Activated CD4-positive, alpha-beta T cell treated with anti-CD3 and anti-CD28 coated beads for 4 hours (primary cell): Measurements from ENCODE around the gene GALNTL6.

ENCODE experiments used
- DNase-seq, 2 donors: peaks; one replicate each; pipeline ENCODE4 v3.0.0-alpha.2; 2020

The GALNTL6 gene

DNA sequence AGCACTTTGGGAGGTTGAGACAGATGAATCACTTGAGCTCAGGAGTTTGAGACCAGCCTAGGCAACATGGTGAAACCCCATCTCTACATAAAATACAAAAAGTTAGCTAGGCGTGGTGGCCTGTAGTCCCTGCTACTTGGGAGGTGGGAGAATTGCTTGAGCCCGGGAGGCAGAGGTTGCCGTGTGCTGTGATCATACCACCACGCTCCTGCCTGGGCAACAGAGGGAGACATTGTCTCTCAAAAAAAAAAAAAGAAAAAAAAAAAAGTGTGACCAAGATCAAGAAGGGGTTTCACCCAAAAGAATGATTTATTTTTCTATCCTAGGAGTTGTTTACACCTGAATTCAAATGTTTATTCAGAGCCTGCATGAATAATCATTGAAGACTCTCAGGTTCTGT, 783.0 kb downstream of the GALNTL6 start:
- no peak for DNase-seq

DNA sequence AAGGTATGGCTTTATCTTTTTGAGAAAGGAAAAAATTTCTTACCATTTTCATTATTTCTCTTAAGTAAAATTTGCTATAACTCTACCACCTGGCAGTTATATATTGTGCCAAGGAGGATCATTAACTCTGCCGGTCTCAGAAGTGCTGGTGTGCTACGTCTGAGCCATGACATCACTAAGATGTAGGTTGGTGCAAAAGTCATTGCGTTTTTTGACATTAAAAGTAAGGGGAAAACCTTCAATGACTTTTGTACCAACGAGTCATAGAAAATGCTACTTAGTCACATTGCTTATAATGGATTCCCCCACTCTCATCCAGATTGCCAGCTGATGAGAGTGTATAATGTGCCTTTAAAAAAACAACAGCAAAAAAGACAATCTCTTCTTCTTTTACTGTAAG, 786.4 kb downstream of the GALNTL6 start:
- DNase-seq: no peak

- no peak for DNase-seq
These were observed 788.0 kb downstream of the GALNTL6 start for GRCh38 chr4:172601195-172601594.

DNA sequence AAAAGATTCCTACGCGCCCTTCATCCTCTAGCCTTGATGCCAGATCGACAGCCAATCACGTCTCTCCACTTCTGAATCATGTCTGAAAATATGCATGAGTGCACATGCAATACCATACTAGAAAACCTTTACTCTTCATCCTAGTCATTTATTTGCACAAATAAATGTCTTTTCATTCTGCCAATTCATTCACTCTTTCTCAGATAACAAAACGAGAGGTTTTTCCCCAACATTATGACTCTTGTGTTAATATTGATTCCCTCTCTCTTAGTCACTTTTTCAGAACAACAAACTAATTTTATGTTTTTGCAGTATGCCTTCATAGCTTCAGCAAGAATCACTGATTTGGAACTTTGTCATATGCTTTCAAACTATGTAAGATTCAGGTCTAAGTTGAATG, 806.0 kb downstream of the GALNTL6 start:
- no peak for DNase-seq

DNA sequence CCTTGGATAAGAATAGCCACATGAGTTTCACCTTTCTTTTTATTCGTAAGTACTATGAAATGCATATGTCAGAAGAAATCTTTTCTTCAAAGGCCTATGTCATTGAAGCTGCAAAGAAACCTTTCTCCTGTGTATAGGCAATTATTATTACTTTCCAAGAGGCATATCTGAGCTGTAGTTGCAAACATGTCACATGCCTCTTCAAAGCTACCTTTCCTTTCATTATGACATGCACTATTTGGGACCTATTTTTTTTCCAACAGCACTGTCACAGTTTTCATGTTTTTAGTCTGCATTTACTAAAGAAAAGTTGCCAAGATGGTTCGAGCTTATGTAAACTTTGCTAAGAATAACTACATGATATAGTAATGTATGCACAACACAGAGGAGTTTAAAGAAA, 806.6 kb downstream of the GALNTL6 start:
- no peak for DNase-seq

GRCh38 chr4:172628263-172628662, 815.1 kb downstream of the GALNTL6 start:
- no peak for DNase-seq

- DNase-seq: no peak
These were observed 817.1 kb downstream of the GALNTL6 start for GRCh38 chr4:172630280-172630679.

GRCh38 chr4:172631832-172632231, 818.6 kb downstream of the GALNTL6 start:
- DNase-seq: no peak

GRCh38 chr4:172648471-172648870, 835.3 kb downstream of the GALNTL6 start:
- DNase-seq: no peak

- DNase-seq: no peak
These were observed 835.9 kb downstream of the GALNTL6 start for GRCh38 chr4:172649143-172649542.

- no peak for DNase-seq
These were observed 837.7 kb downstream of the GALNTL6 start for GRCh38 chr4:172650758-172651530.

DNA sequence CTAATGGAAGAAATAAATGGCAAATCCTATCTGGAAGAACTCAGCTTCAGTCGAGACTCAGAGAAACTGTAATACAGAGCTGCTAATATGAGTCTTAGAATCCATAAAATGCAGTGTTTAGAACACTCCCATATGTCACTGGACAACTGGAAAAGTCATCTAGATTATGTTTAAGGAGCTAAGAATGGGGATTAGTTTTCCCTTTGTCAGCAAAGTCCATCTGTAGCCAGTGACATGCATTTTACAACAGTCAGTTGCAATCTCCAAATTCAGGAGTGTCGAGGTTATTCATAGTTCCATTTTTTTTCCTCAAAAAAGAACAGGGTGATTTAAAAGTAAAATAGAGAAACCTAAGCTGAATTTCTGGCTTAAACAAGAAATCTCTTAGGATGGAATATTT, 838.8 kb downstream of the GALNTL6 start:
- DNase-seq: no peak

- DNase-seq: no peak
These were observed 839.2 kb downstream of the GALNTL6 start for GRCh38 chr4:172652369-172652768.

- DNase-seq: no peak
These were observed 840.5 kb downstream of the GALNTL6 start for GRCh38 chr4:172653676-172654075.

DNA sequence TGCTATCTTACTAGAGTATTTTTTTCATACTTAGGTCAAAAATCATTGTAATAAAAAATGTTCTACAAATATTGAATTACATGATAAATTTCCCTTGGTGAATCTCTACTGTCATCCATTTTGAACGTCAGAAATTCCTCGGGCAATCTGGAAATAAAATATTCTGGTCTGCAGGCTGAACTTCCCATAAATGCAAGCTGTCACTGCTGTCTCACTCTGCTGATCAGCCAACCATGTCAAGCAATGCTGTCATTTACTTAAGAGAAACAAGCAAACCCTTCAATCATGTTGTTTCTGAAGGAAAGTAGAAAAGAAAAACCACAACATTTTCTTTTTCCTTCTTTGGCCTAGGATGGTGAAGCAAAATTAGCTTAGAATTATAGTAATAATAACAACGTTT, 841.3 kb downstream of the GALNTL6 start:
- no peak for DNase-seq

- DNase-seq: no peak
These were observed 842.9 kb downstream of the GALNTL6 start for GRCh38 chr4:172656055-172656454.

GRCh38 chr4:172657081-172657480, 843.9 kb downstream of the GALNTL6 start:
- DNase-seq: no peak

GRCh38 chr4:172660251-172660650, 847.0 kb downstream of the GALNTL6 start:
- no peak for DNase-seq

DNA sequence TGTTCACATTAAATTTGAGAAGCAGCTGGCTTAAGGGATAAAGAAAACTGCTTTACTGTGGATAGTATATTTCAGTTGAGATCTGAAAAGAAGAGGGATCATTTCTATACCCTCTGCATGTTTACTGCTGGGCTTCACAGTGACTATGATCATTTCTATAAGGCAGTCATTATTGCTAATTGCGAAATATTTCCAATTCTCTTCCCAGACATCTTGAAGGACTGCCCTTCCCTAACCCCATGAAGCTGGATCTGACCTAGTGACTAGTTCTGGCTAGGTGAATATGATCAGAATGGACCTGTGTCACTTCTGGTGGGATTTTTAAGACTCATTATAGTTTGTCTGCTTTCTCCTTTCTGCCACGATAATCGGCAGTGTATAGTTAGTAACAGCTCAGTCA, 848.9 kb downstream of the GALNTL6 start:
- no peak for DNase-seq

DNA sequence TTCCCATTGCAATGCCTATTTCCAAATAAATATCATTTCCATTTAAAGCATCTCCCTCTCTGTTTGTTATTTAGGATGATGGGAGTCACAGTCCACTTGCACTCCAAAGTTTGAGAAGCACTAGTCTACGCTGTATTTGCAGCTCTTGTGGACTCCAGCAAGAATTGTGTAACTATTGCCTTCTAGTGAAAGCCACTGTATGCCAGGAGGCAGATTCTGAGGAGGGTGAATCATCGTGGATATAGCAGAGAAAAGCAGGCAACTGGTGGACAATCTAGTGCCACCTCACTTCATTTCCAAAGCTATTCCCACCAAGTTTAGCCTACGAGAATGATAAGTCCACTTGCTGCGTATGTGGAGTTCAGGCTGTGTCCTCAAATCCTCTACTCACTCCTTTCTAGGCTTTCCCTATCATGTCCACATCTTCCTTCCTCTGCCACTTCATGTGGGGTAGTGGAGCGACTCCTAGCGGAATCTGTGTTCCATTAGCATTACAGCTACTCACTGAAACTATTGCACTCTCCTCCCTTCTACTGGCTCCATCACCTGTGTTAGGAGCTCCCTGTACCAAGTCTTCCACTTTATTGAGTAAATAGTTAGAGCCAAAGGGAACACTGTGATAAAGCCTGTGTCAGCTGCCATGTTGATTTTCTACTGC, 853.6 kb downstream of the GALNTL6 start:
- DNase-seq: no peak

- DNase-seq: no peak
These were observed 861.6 kb downstream of the GALNTL6 start for GRCh38 chr4:172674811-172675210.

GRCh38 chr4:172675232-172675631, 862.0 kb downstream of the GALNTL6 start:
- DNase-seq: no peak

GRCh38 chr4:172680691-172681090, 867.5 kb downstream of the GALNTL6 start:
- DNase-seq: no peak

- no peak for DNase-seq
These were observed 869.8 kb downstream of the GALNTL6 start for GRCh38 chr4:172683021-172683420.

- no peak for DNase-seq
These were observed 872.8 kb downstream of the GALNTL6 start for GRCh38 chr4:172686021-172686420.
